Activated naive CD4-positive, alpha-beta T cell treated with anti-CD3 and anti-CD28 coated beads, Interleukin-2, amount 50 U/mL, for 24 hours (primary cell): ENCODE data around the gene TTC28.

Source experiments
- H3K27ac Mint-ChIP-seq: one replicate; pipeline ENCODE4 v1.8.0; 2021; ENCODE audit warnings: mild to moderate bottlenecking, mixed read lengths
- H3K27me3 Mint-ChIP-seq: one replicate; pipeline ENCODE4 v1.8.0; 2021; ENCODE audit warnings: mixed read lengths
- H3K36me3 Mint-ChIP-seq: one replicate; pipeline ENCODE4 v1.8.0; 2021; ENCODE audit warnings: mixed read lengths
- H3K4me1 Mint-ChIP-seq: one replicate; pipeline ENCODE4 v1.8.0; 2021; ENCODE audit warnings: mixed read lengths
- H3K4me3 Mint-ChIP-seq: one replicate; pipeline ENCODE4 v1.8.0; 2021; ENCODE audit warnings: mild to moderate bottlenecking, mixed read lengths
- H3K9me3 Mint-ChIP-seq: one replicate; pipeline ENCODE4 v1.8.0; 2021; ENCODE audit warnings: mixed read lengths

TTC28 gene

GRCh38 chr22:28143961-28144745 lies 535.5 kb downstream of the TTC28 start:
- Mint-ChIP-seq H3K4me3 (no peak overlapping the region), H3K27me3 (no peaks in the 10 kb centered on the region), H3K36me3 (no peaks in the 10 kb centered on the region), H3K27ac (no peak overlapping the region), H3K9me3 (no peaks in the 10 kb centered on the region), H3K4me1 (no peaks in the 10 kb centered on the region)

- H3K9me3 Mint-ChIP-seq = no peaks in the 10 kb centered on the region
- H3K27me3 Mint-ChIP-seq = no peaks in the 10 kb centered on the region
- no peaks in the 10 kb centered on the region for H3K36me3 Mint-ChIP-seq
- no peak overlapping the region for H3K4me3 Mint-ChIP-seq
- no peaks in the 10 kb centered on the region for H3K4me1 Mint-ChIP-seq
- no peak overlapping the region for H3K27ac Mint-ChIP-seq
Measured at GRCh38 chr22:28143241-28143865, 536.3 kb downstream of the TTC28 start.

GRCh38 chr22:28142361-28142961 lies 537.2 kb downstream of the TTC28 start:
- no peaks in the 10 kb centered on the region for H3K36me3 Mint-ChIP-seq

GRCh38 chr22:28141614-28142013 lies 538.0 kb downstream of the TTC28 start:
- H3K27ac Mint-ChIP-seq = no peak overlapping the region
- no peaks in the 10 kb centered on the region for H3K9me3 Mint-ChIP-seq
- H3K4me3 Mint-ChIP-seq = no peak overlapping the region
- H3K27me3 Mint-ChIP-seq = no peaks in the 10 kb centered on the region
- no peaks in the 10 kb centered on the region for H3K4me1 Mint-ChIP-seq
- no peaks in the 10 kb centered on the region for H3K36me3 Mint-ChIP-seq

More at GRCh38 chr22:28142361-28142961, 537.2 kb downstream of the TTC28 start:
- Mint-ChIP-seq H3K9me3 (no peaks in the 10 kb centered on the region), H3K27ac (no peak overlapping the region), H3K27me3 (no peaks in the 10 kb centered on the region), H3K4me1 (no peaks in the 10 kb centered on the region), H3K4me3 (no peak overlapping the region)

- no peak overlapping the region for H3K4me3 Mint-ChIP-seq
- no peaks in the 10 kb centered on the region for H3K4me1 Mint-ChIP-seq
- no peaks in the 10 kb centered on the region for H3K27me3 Mint-ChIP-seq
- no peaks in the 10 kb centered on the region for H3K9me3 Mint-ChIP-seq
- no peak overlapping the region for H3K27ac Mint-ChIP-seq
- no peaks in the 10 kb centered on the region for H3K36me3 Mint-ChIP-seq
Measured at GRCh38 chr22:28139961-28140360, 539.7 kb downstream of the TTC28 start.

- no peaks in the 10 kb centered on the region for H3K36me3 Mint-ChIP-seq
- no peak overlapping the region for H3K4me3 Mint-ChIP-seq
- H3K4me1 Mint-ChIP-seq = no peaks in the 10 kb centered on the region
- no peaks in the 10 kb centered on the region for H3K9me3 Mint-ChIP-seq
- no peak overlapping the region for H3K27ac Mint-ChIP-seq
- H3K27me3 Mint-ChIP-seq = no peaks in the 10 kb centered on the region
Measured at GRCh38 chr22:28139516-28139915, 540.1 kb downstream of the TTC28 start.

GRCh38 chr22:28137036-28137435 lies 542.6 kb downstream of the TTC28 start:
- Mint-ChIP-seq H3K27ac (no peak overlapping the region), H3K27me3 (no peaks in the 10 kb centered on the region), H3K36me3 (no peaks in the 10 kb centered on the region), H3K4me3 (no peak overlapping the region), H3K9me3 (no peaks in the 10 kb centered on the region), H3K4me1 (no peaks in the 10 kb centered on the region)

GRCh38 chr22:28132466-28132865 lies 547.2 kb downstream of the TTC28 start:
- Mint-ChIP-seq H3K4me1 (no peaks in the 10 kb centered on the region), H3K27me3 (no peaks in the 10 kb centered on the region), H3K9me3 (no peaks in the 10 kb centered on the region), H3K36me3 (no peaks in the 10 kb centered on the region), H3K4me3 (no peak overlapping the region), H3K27ac (no peak overlapping the region)

- H3K27ac Mint-ChIP-seq = no peak overlapping the region
- H3K36me3 Mint-ChIP-seq = no peaks in the 10 kb centered on the region
- no peak overlapping the region for H3K4me3 Mint-ChIP-seq
- H3K27me3 Mint-ChIP-seq = no peaks in the 10 kb centered on the region
- H3K4me1 Mint-ChIP-seq = no peaks in the 10 kb centered on the region
- no peaks in the 10 kb centered on the region for H3K9me3 Mint-ChIP-seq
Measured at GRCh38 chr22:28129319-28129962, 550.2 kb downstream of the TTC28 start.

- Mint-ChIP-seq H3K4me1 (no peaks in the 10 kb centered on the region), H3K36me3 (no peaks in the 10 kb centered on the region), H3K27ac (no peak overlapping the region), H3K9me3 (peaks cover 4% of the 10 kb centered on the region), H3K27me3 (no peaks in the 10 kb centered on the region), H3K4me3 (no peak overlapping the region)
Measured at GRCh38 chr22:28128827-28129226, 550.8 kb downstream of the TTC28 start.

- Mint-ChIP-seq H3K27ac (no peak overlapping the region), H3K9me3 (peaks cover 4% of the 10 kb centered on the region), H3K27me3 (no peaks in the 10 kb centered on the region), H3K4me1 (no peaks in the 10 kb centered on the region), H3K4me3 (no peak overlapping the region), H3K36me3 (no peaks in the 10 kb centered on the region)
Measured at GRCh38 chr22:28125799-28126198, 553.8 kb downstream of the TTC28 start.

- Mint-ChIP-seq H3K27ac (no peak overlapping the region), H3K36me3 (no peaks in the 10 kb centered on the region), H3K9me3 (peaks cover 4% of the 10 kb centered on the region), H3K4me1 (no peaks in the 10 kb centered on the region), H3K4me3 (no peak overlapping the region), H3K27me3 (no peaks in the 10 kb centered on the region)
Measured at GRCh38 chr22:28123989-28124766, 555.5 kb downstream of the TTC28 start.

- H3K27ac Mint-ChIP-seq = no peak overlapping the region
- peaks cover 4% of the 10 kb centered on the region for H3K9me3 Mint-ChIP-seq
- no peaks in the 10 kb centered on the region for H3K27me3 Mint-ChIP-seq
- no peaks in the 10 kb centered on the region for H3K36me3 Mint-ChIP-seq
- no peak overlapping the region for H3K4me3 Mint-ChIP-seq
- H3K4me1 Mint-ChIP-seq = no peaks in the 10 kb centered on the region
Measured at GRCh38 chr22:28120691-28121592, 558.7 kb downstream of the TTC28 start.

GRCh38 chr22:28118957-28119631 lies 560.5 kb downstream of the TTC28 start:
- Mint-ChIP-seq H3K4me3 (no peak overlapping the region), H3K27ac (no peak overlapping the region), H3K4me1 (no peaks in the 10 kb centered on the region), H3K36me3 (no peaks in the 10 kb centered on the region), H3K27me3 (no peaks in the 10 kb centered on the region), H3K9me3 (peaks cover 3% of the 10 kb centered on the region)
